GM12878 (cell line): ENCODE data around the gene GMIP. TPM values are rescaled to one million over a fixed set of nuclear protein-coding genes. Genes with fewer than 3 reads are reported as not detected.
"Not testable (repeated sequence)": the region's sequence is repeated elsewhere in the genome, so short reads cannot be mapped to it uniquely, and the experiment has no call there.

Experiments used
- ATAC-seq: fragments of 200-7000 bp; cut with Tn5 transposase; 3 replicates; pipeline ENCODE4 v1.9.1; 2020; ENCODE audit warnings: mild to moderate bottlenecking, moderate library complexity
- BruUV-seq: library from RNA; stranded (reverse); fragments of 400-500 nt; replicated peaks from 2 replicates; lab custom pipeline; 2021; lab: Mats Ljungman, UMichigan
- CTCF ChIA-PET: fragments of 300-600 bp; sonication (Branson Sonifier 250); formaldehyde crosslinking; extraction: SDS; loops from one replicate; lab custom pipeline; 2021; ENCODE audit warnings: inconsistent platforms; lab: Yijun Ruan, JAX
- POLR2A ChIA-PET: fragments of 350-600 bp; formaldehyde crosslinking; extraction: SDS; loops from one replicate; lab custom pipeline; 2021; ENCODE audit warnings: inconsistent platforms; lab: Charles Lee
- RAD21 ChIA-PET: fragments of 300-600 bp; sonication (Branson Sonifier 250); formaldehyde crosslinking; loops from one replicate; lab custom pipeline; 2023; ENCODE audit warnings: antibody characterized with exemption; ENCODE audit not compliant: unreplicated experiment; lab: Charles Lee
- SMC1A ChIA-PET: fragments of 300-600 bp; sonication (Branson Sonifier 250); formaldehyde crosslinking; loops from one replicate; lab custom pipeline; 2023; ENCODE audit not compliant: unreplicated experiment, uncharacterized antibody; lab: Charles Lee
- DNase-seq: peaks from one replicate; pipeline ENCODE4 v3.0.0-alpha.2; 2011; ENCODE audit warnings: low read depth, low spot score
- FAIRE-seq: peaks from 3 replicates; lab custom pipeline; 2011; peaks lifted over from hg19 to GRCh38; lab: Jason Lieb, UNC
- H2AFZ ChIP-seq: 2 replicates; pipeline ENCODE4 v1.6.0; 2011; ENCODE audit warnings: low read depth, low read length, control low read depth; ENCODE audit not compliant: control insufficient read depth
- H3K27ac ChIP-seq: 2 replicates; pipeline ENCODE4 v1.5.1; 2011; ENCODE audit warnings: control low read depth; ENCODE audit not compliant: control insufficient read depth, insufficient read depth
- H3K27me3 ChIP-seq, 2 experiments: replicated peaks in 1 of 2; 2 replicates each; pipeline versions ENCODE4 v1.6.0 to v1.6.1; 2011; ENCODE audit warnings: low read length in 1 of 2; ENCODE audit not compliant: control insufficient read depth in 2 of 2, insufficient read depth in 2 of 2
- H3K36me3 ChIP-seq, 2 experiments: 2 replicates each; pipeline ENCODE4 v1.5.1; 2011; ENCODE audit warnings: low read length in 1 of 2; ENCODE audit not compliant: control insufficient read depth in 2 of 2, insufficient read depth in 2 of 2
- H3K4me1 ChIP-seq: 2 replicates; pipeline ENCODE4 v1.6.1; 2011; ENCODE audit warnings: mild to moderate bottlenecking, low read length, moderate library complexity, mixed read lengths; ENCODE audit not compliant: control insufficient read depth, insufficient read depth
- H3K4me2 ChIP-seq: 2 replicates; pipeline ENCODE4 v1.6.0; 2011; ENCODE audit warnings: control low read depth; ENCODE audit not compliant: control insufficient read depth, insufficient read depth
- H3K4me3 ChIP-seq: fragments of 200-600 bp; sonication (generic); 2 replicates; pipeline ENCODE4 v1.5.1; 2016
- H3K79me2 ChIP-seq: 2 replicates; pipeline ENCODE4 v1.6.0; 2011; ENCODE audit warnings: low read length; ENCODE audit not compliant: control insufficient read depth, insufficient read depth
- H3K9ac ChIP-seq: 2 replicates; pipeline ENCODE4 v1.8.0; 2011; ENCODE audit warnings: low read length, control low read depth, mixed read lengths; ENCODE audit not compliant: control insufficient read depth, insufficient read depth
- H3K9me3 ChIP-seq: replicated peaks from 3 replicates; pipeline ENCODE4 v1.5.1; 2011; ENCODE audit warnings: mild to moderate bottlenecking, low read length; ENCODE audit not compliant: control insufficient read depth, insufficient read depth
- H4K20me1 ChIP-seq: 2 replicates; pipeline ENCODE4 v1.6.0; 2011; ENCODE audit not compliant: control insufficient read depth, insufficient read depth
- TBL1XR1 ChIP-seq: IDR thresholded peaks from 2 replicates; pipeline ENCODE4 v1.6.1; 2012; ENCODE audit warnings: low read depth, low read length, improper control_type of control experiment
- WGBS: methylation state at CpG from one replicate; pipeline ENCODE4 v1.1.6; 2016; ENCODE audit warnings: low lambda C conversion rate; ENCODE audit not compliant: insufficient replicate concordance, insufficient coverage; ENCODE audit errors: missing lambda C conversion rate; 5-methylcytosine and 5-hydroxymethylcytosine counted together
- in situ Hi-C: fragments of 300-500 bp; cut with MboI; formaldehyde crosslinking; loops from 9 replicates; pipeline ENCODE4 v1.14.3; 2018; ENCODE audit warnings: mixed read lengths
- intact Hi-C: fragments of 100-400 bp; cut with micrococcal nuclease; formaldehyde crosslinking; loops from one replicate; pipeline ENCODE4 v1.14.2; 2022; ENCODE audit not compliant: unreplicated experiment
- polyA plus RNA-seq, 11 experiments: library from polyadenylated mRNA; depleted of rRNA in 4 of 11; unstranded in 6 of 11; stranded (reverse) in 5 of 11; fragments of >200 nt; fragmentation: Nextera tagmentation in 4 of 11; fragmentation: Illumina TruSeq in 1 of 11; extraction: Ambion mirVana in 4 of 11; extraction: Trizol in 1 of 11; gene quantifications; 1 replicate in 1 of 11; 2 replicates in 10 of 11; pipeline versions ENCODE4 v1.2.1 to v1.2.3, GENCODE V29; 2011 to 2016; ENCODE audit warnings: inconsistent platforms in 2 of 11, missing spikeins in 2 of 11, low read depth in 1 of 11
- total RNA-seq, 4 experiments: library from RNA; depleted of rRNA in 3 of 4; stranded (reverse); fragments of >200 nt in 3 of 4; fragmentation: Illumina TruSeq in 1 of 4; extraction: Trizol in 1 of 4; gene quantifications; 2 replicates each; pipeline versions ENCODE4 v1.2.1 to v1.2.3, GENCODE V29; 2013 to 2021

The GMIP gene
- total and polyA plus RNA-seq, 10 of the 15 experiments (the other 5 are each of a cell fraction or from before 2014, with no cell fraction given), result 1.5 to 63.5 (median 22.3) TPM

DNA sequence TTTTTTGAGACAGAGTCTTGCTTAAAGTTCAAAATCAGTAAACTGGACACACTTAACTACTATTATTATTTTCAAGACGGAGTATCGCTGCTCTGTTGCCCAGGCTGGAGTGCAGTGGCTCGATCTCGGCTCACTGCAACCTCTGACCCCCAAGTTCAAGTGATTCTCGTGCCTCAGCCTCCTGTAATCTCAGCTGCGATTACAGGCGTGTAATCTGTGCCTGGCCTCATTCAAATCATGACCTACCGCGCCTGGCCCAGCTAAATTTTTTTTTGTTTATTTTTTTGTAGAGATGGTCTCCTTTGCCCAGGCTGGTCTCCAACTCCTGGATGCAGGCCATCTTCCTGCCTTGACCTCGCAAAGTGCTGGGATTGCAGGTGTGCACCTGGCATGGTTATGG, 48.2 kb upstream of the GMIP start:
- in situ Hi-C loops, result no loop called here
- Histone ChIP-seq H3K27me3 (no peaks in the 10 kb centered on the region), H3K9me3 (no peaks in the 10 kb centered on the region; the same call in 1 of the 3 replicates), H3K9ac (no peak overlapping the region), H3K4me1 (no peaks in the 10 kb centered on the region), H3K79me2 (no peaks in the 10 kb centered on the region), H4K20me1 (no peaks in the 10 kb centered on the region), H2AFZ (no peak overlapping the region), H3K4me2 (no peak overlapping the region), H3K36me3 (no peaks in the 10 kb centered on the region), H3K27ac (no peak overlapping the region), H3K4me3 (no peak overlapping the region)
- no peak for FAIRE-seq
- RAD21 ChIA-PET, result no interaction called here
- BruUV-seq, result no TSS peak
- ATAC-seq, result no peak
- CTCF ChIA-PET, result no interaction called here
- SMC1A ChIA-PET, result no interaction called here
- intact Hi-C loops, result no loop called here
- DNase-seq, result no peak
- TF ChIP-seq TBL1XR1, result no peak
- WGBS, result 83% methylated on average over 10 of the region's 10 CpGs
- POLR2A ChIA-PET, result no interaction called here

DNA sequence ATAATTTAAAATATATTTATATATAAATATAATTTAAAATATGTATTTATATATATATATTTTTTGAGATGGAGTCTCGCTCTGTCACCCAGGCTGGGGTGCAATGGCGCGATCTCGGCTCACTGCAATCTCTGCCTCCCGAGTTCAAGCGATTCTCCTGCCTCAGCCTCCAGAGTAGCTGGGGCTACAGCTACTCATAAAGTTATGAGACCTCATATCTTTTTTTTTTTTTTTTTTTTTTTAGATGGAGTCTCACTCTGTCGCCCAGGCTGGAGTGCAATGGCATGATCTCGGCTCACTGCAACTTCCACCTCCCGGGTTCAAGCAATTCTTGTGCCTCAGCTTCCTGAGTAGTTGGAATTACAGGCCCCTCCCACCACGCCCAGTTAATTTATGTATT, 45.6 kb upstream of the GMIP start:
- H4K20me1 ChIP-seq, H3K4me2 ChIP-seq, CTCF ChIA-PET, DNase-seq, H3K4me1 ChIP-seq, POLR2A ChIA-PET, H3K27ac ChIP-seq, in situ Hi-C loops, ATAC-seq, H3K79me2 ChIP-seq, RAD21 ChIA-PET, H2AFZ ChIP-seq, H3K9me3 ChIP-seq, FAIRE-seq, BruUV-seq, H3K27me3 ChIP-seq, H3K9ac ChIP-seq, H3K4me3 ChIP-seq, H3K36me3 ChIP-seq, intact Hi-C loops, SMC1A ChIA-PET: not testable (repeated sequence)
- 95% methylated on average over 8 of the region's 10 CpGs for WGBS
